ENCODE measurements around the gene CCDC185.

CCDC185 gene

DNA sequence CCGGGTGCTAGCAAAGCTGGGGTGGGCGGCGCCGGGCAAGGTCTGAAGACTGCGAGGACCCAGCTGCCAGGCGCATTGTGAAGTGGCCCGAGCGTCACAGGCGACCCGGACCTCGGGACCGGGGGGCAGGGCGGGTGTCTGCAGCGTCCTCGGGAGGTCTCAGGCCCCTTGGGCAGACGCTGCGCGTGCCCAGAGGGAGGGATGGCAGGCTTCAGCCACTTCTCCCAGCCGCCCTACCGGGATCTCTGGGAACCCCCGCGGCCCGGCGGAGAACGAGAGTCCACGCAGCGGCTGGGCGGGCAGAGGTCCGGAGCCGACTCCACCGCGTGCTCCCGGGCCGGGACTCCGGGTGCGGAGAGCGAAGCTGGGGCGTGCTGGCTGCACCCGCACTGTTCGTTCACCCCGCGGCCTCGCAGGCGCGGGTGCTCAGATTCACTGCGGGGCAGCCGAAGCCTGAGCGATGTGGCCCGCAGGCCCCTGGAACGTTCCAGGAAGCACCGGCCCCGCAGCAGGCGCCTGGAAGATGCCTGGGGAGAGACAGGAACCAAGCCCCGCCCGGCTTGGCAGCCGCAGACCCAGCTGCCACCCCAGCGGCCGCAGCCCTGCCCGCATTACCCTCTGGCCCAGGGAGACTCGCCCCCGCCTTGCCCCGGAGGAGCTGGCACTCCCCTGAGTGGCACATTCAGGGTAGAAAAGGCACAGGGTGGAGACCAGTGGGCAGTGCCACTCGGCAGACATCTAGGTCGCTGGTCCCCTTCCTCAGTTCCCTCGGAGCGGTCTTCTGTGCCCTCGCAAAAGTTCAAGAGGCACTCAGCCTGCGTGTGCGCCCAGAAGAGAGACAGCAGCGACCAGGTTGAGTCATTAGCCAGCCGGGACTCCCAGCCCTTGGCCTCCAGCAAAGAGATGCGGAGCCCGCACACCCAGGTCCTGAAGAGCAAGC lies at the start of gene CCDC185:
Gene CCDC185, plus strand, starts transcription at position 141 of the 940 bp plus-strand sequence. Its CDS starts 61 bp downstream, at position 202.
- Histone ChIP-seq H3K27me3 (ENCODE audit: insufficient read depth, low read length) (no peaks in the 10 kb centered on the region), H3K9me3 (ENCODE audit: low read length) (no peaks in the 10 kb centered on the region), H3K4me3 (ENCODE audit: low read length) (no peak within 1 kb of the TSS), H3K36me3 (ENCODE audit: insufficient read depth, low read length) (no peaks in the 10 kb centered on the region), H3K4me1 (ENCODE audit: insufficient read depth, low read length) (no peaks in the 10 kb centered on the region), H2AFZ (ENCODE audit: low read depth, low read length) (no peak within 1 kb of the TSS)

DNA sequence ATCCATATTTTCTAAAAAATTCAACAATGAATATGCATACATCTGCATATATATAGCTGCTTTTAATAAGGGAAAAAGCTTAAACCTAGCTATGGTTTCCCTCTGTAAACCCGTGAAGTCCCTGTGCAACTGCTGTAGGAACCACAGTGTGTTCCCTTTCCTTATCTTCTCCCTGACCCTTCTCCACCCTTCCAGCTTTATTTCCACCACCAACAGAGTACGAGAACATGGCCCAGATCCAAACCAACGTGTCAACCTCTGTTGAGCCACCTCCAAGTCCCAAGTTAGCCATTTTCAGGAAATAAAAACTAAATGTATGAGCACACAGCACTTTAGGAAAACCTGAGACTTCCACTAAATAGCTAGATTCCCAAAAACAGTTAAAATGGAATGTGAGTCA lies 49.5 kb upstream of the CCDC185 start:
- Histone ChIP-seq H3K27me3 (ENCODE audit: insufficient read depth, low read length) (no peaks in the 10 kb centered on the region), H3K36me3 (ENCODE audit: insufficient read depth, low read length) (no peaks in the 10 kb centered on the region), H3K9me3 (ENCODE audit: low read length) (no peaks in the 10 kb centered on the region), H3K4me1 (ENCODE audit: insufficient read depth, low read length) (peaks cover 5% of the 10 kb centered on the region), H2AFZ (ENCODE audit: low read depth, low read length) (no peak overlapping the region), H3K4me3 (ENCODE audit: low read length) (no peak overlapping the region)

DNA sequence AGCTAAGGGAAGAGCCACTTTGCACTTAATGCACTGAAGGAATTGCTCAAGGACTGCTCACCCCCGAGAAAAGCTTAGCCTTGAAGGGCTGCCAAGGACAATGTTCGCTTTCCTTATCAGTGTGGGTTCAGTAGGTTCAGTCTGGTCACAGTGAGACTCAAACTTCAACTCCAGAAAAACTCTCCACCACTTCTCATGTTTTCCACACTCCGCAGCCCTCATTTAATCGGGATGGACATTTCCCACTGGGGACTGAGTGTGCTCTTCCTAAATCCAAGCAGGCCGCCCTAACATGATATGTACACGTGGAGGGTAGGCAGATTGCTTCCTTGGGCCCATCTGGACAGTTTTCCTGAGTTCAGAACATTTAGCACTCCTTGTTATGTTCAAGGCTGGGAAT lies 48.7 kb upstream of the CCDC185 start:
- H3K4me3 ChIP-seq (ENCODE audit: low read length), result no peak overlapping the region
- no peaks in the 10 kb centered on the region for H3K36me3 ChIP-seq (ENCODE audit: insufficient read depth, low read length)
- H3K9me3 ChIP-seq (ENCODE audit: low read length), result no peaks in the 10 kb centered on the region
- H2AFZ ChIP-seq (ENCODE audit: low read depth, low read length), result no peak overlapping the region
- H3K27me3 ChIP-seq (ENCODE audit: insufficient read depth, low read length), result no peaks in the 10 kb centered on the region
- H3K4me1 ChIP-seq (ENCODE audit: insufficient read depth, low read length), result peaks cover 5% of the 10 kb centered on the region

DNA sequence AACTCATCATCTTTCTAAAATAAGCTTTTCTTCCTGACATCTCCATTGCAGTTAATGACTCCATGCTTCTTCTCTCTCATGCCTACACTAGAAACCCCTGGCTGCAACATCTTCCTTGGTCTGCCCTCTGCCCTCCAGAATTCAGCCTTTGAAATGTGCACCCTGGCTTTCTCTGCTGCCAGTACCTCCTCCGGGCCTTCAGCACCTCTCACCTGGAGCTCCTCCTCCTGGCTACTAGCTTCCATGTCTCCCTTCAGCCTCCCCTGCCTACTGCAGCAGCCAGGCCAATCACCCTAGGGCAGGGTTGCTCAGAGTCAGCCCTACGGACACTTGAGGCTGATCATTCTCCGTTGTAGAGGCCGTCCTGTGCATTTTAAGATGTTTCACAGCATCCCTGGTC lies 47.5 kb upstream of the CCDC185 start:
- H3K9me3 ChIP-seq (ENCODE audit: low read length), result no peaks in the 10 kb centered on the region
- H3K4me1 ChIP-seq (ENCODE audit: insufficient read depth, low read length), result no peaks in the 10 kb centered on the region
- no peaks in the 10 kb centered on the region for H3K27me3 ChIP-seq (ENCODE audit: insufficient read depth, low read length)
- no peak overlapping the region for H2AFZ ChIP-seq (ENCODE audit: low read depth, low read length)
- no peaks in the 10 kb centered on the region for H3K36me3 ChIP-seq (ENCODE audit: insufficient read depth, low read length)
- H3K4me3 ChIP-seq (ENCODE audit: low read length), result no peak overlapping the region

DNA sequence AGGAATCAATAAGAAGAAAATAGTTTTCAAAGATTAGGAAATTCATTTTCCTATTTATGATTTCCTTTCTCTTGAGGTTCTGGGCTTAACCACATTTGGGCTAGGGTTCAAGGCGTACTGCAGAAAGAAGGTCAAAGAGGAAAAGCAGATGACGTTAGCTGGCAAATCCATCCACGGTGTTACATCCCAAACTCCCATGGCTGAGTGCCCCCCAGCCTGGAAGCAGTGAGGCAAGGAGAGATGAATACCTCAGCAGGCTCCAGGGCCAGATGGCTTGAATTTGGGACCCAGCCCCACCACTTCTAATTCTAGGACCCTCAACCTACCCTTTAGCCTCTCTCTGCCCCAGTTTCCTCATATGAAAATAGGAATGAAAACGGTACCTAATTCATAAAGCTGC lies 46.9 kb upstream of the CCDC185 start:
- Histone ChIP-seq H3K4me1 (ENCODE audit: insufficient read depth, low read length) (no peaks in the 10 kb centered on the region), H2AFZ (ENCODE audit: low read depth, low read length) (no peak overlapping the region), H3K9me3 (ENCODE audit: low read length) (no peaks in the 10 kb centered on the region), H3K4me3 (ENCODE audit: low read length) (no peak overlapping the region), H3K27me3 (ENCODE audit: insufficient read depth, low read length) (no peaks in the 10 kb centered on the region), H3K36me3 (ENCODE audit: insufficient read depth, low read length) (no peaks in the 10 kb centered on the region)

DNA sequence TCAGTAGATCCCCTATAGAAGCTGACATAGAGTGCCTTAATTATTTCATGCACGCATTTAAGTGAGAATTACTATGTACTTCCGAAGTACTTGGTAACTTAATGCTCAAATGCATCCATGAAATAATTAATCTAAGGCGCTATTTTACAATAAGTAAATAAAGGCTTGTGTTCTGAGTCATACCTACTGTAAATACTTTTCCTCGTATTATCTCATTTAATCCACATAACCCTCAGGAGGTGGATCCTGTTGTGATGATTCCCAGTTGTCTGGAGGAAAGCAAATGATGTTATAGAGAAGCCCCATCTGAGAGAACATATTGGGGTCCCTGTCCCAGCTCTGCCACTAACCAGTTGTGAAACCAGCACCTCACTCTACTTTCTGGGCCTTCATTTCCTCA lies 45.6 kb upstream of the CCDC185 start:
- no peaks in the 10 kb centered on the region for H3K36me3 ChIP-seq (ENCODE audit: insufficient read depth, low read length)
- H3K27me3 ChIP-seq (ENCODE audit: insufficient read depth, low read length), result no peaks in the 10 kb centered on the region
- no peak overlapping the region for H2AFZ ChIP-seq (ENCODE audit: low read depth, low read length)
- no peak overlapping the region for H3K4me3 ChIP-seq (ENCODE audit: low read length)
- no peaks in the 10 kb centered on the region for H3K4me1 ChIP-seq (ENCODE audit: insufficient read depth, low read length)
- no peaks in the 10 kb centered on the region for H3K9me3 ChIP-seq (ENCODE audit: low read length)

DNA sequence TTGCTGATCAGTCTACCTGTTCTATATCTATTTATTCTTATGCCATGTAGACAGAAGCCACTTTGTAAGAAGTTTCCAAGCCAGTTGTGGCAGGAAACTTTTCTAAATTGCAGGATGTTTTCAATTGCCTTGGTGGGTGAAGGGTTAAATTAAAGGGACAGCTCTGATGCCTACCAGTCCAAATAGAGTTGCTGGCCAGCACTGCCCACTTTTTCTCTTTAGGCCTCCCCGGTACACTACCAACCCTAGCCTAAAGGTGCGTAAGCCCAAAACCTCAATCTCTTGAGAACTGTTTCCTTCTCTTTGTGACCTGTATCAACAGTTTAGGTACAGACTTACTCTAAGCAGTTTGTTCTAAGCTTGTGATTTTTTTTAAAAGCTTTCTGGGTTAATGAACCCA lies 44.8 kb upstream of the CCDC185 start:
- Histone ChIP-seq H3K4me3 (ENCODE audit: low read length) (no peak overlapping the region), H3K27me3 (ENCODE audit: insufficient read depth, low read length) (no peaks in the 10 kb centered on the region), H3K4me1 (ENCODE audit: insufficient read depth, low read length) (no peaks in the 10 kb centered on the region), H3K9me3 (ENCODE audit: low read length) (no peaks in the 10 kb centered on the region), H2AFZ (ENCODE audit: low read depth, low read length) (no peak overlapping the region), H3K36me3 (ENCODE audit: insufficient read depth, low read length) (no peaks in the 10 kb centered on the region)

DNA sequence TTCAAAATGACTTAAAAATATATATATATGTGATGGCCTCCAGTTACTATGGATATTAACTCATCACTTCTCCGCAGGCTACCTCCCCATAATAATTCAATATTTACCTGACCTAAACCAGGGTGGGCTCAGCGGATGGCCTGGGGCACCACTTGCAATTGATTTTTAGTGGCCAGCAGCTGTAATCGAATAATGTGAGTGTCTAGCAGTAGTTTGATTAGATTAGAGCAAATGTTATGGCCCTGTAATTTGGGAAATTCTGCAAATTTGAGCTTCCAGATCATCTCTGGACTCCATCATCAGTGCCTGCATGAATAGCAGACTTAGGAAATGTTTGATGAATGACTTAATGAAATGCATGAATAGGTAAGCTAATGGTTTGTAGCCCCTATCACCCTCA lies 44.0 kb upstream of the CCDC185 start:
- Histone ChIP-seq H3K9me3 (ENCODE audit: low read length) (no peaks in the 10 kb centered on the region), H3K4me3 (ENCODE audit: low read length) (no peak overlapping the region), H3K36me3 (ENCODE audit: insufficient read depth, low read length) (no peaks in the 10 kb centered on the region), H3K4me1 (ENCODE audit: insufficient read depth, low read length) (no peaks in the 10 kb centered on the region), H2AFZ (ENCODE audit: low read depth, low read length) (no peak overlapping the region), H3K27me3 (ENCODE audit: insufficient read depth, low read length) (peaks cover 2% of the 10 kb centered on the region)

DNA sequence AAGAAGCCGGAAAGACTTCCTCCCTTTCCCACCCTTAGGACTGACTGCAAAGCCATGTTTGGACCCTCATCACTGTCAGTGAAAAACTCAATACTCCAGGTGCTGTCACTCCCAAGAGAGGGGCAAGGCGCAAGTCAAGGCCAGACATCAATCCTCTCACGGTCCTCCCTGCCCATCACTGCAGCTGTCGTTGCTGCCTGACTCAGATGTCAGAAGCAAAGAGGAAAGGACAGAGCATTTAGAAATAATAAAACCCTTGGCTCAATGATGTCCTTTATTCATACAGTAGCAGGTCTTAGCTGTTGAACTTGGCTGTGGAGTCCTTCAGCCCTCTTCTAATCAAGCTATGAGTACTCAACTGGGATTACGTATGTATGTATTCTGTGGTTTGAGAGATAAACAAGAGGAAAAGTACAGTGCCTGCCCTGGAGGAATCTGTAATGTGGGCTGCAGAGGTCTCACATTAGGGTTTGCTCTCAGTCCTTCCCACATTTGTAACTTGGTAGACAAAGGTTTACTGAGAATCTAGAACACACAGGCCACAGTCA lies 42.8 kb upstream of the CCDC185 start:
- H3K9me3 ChIP-seq (ENCODE audit: low read length), result no peaks in the 10 kb centered on the region
- H3K27me3 ChIP-seq (ENCODE audit: insufficient read depth, low read length), result peaks cover 2% of the 10 kb centered on the region
- no peak overlapping the region for H2AFZ ChIP-seq (ENCODE audit: low read depth, low read length)
- no peaks in the 10 kb centered on the region for H3K4me1 ChIP-seq (ENCODE audit: insufficient read depth, low read length)
- no peak overlapping the region for H3K4me3 ChIP-seq (ENCODE audit: low read length)
- no peaks in the 10 kb centered on the region for H3K36me3 ChIP-seq (ENCODE audit: insufficient read depth, low read length)

DNA sequence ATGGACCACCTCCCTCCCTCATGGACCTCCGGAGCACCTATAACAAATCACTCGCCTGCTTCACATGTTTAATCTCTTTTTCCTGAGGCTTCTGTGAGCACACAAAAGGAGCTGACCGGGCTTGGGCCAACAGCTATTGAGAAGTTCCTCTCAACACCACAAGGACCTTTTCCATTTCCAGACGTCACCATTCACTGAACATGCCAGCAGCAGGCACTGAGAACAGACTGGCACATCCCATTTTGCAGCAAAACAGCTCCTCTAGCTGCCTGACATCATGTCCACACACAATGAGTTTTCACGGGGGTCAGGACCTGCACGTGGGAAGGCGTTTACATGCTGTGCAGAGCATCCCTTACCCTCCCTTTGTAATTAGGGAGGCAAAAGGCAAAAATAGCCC lies 40.3 kb upstream of the CCDC185 start:
- Histone ChIP-seq H3K9me3 (ENCODE audit: low read length) (no peaks in the 10 kb centered on the region), H3K36me3 (ENCODE audit: insufficient read depth, low read length) (no peaks in the 10 kb centered on the region), H2AFZ (ENCODE audit: low read depth, low read length) (no peak overlapping the region), H3K4me3 (ENCODE audit: low read length) (no peak overlapping the region), H3K4me1 (ENCODE audit: insufficient read depth, low read length) (no peaks in the 10 kb centered on the region), H3K27me3 (ENCODE audit: insufficient read depth, low read length) (peaks cover 6% of the 10 kb centered on the region)

DNA sequence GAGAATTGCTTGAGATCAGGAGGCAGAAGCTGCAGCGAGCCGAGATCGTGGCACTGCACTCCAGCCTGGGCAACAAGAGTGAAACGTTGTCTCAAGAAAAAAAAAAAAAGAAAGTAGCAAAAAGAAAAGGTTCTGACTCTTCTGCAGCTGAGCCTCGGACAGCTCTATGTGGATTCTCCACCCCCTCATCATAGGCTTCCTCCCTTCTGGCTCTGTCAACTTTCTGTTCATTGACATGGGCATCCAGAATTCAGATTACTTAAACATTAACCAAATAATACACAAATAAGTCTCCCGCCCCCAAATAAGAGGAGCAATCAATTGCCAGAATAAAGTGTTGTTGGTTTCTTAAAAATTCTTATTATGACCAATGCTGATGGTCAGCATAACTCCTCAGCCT lies 39.3 kb upstream of the CCDC185 start:
- H3K4me1 ChIP-seq (ENCODE audit: insufficient read depth, low read length), result no peaks in the 10 kb centered on the region
- no peaks in the 10 kb centered on the region for H3K36me3 ChIP-seq (ENCODE audit: insufficient read depth, low read length)
- no peak overlapping the region for H3K4me3 ChIP-seq (ENCODE audit: low read length)
- no peaks in the 10 kb centered on the region for H3K9me3 ChIP-seq (ENCODE audit: low read length)
- H3K27me3 ChIP-seq (ENCODE audit: insufficient read depth, low read length), result peaks cover 13% of the 10 kb centered on the region
- no peak overlapping the region for H2AFZ ChIP-seq (ENCODE audit: low read depth, low read length)

DNA sequence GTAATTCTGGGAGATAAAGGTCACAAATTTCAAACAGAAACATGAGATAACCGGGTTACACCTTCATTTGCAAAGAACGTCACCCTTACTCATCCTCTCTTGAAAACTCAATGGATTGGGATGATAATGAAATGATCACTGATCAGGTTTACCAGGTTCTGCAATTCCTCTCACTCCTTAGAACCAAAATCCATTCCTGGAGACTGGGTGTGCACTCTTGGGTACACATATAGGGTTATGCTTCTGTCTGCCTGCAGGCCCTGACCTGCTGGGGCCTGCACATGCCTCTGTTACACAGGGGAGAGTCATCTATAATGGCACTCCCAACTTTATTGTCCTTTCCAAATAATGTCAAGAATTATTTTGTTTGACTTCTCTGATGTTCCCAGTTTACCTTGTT lies 37.5 kb upstream of the CCDC185 start:
- no peaks in the 10 kb centered on the region for H3K4me1 ChIP-seq (ENCODE audit: insufficient read depth, low read length)
- H2AFZ ChIP-seq (ENCODE audit: low read depth, low read length), result no peak overlapping the region
- no peak overlapping the region for H3K4me3 ChIP-seq (ENCODE audit: low read length)
- H3K27me3 ChIP-seq (ENCODE audit: insufficient read depth, low read length), result peaks cover 26% of the 10 kb centered on the region
- no peaks in the 10 kb centered on the region for H3K9me3 ChIP-seq (ENCODE audit: low read length)
- H3K36me3 ChIP-seq (ENCODE audit: insufficient read depth, low read length), result no peaks in the 10 kb centered on the region

DNA sequence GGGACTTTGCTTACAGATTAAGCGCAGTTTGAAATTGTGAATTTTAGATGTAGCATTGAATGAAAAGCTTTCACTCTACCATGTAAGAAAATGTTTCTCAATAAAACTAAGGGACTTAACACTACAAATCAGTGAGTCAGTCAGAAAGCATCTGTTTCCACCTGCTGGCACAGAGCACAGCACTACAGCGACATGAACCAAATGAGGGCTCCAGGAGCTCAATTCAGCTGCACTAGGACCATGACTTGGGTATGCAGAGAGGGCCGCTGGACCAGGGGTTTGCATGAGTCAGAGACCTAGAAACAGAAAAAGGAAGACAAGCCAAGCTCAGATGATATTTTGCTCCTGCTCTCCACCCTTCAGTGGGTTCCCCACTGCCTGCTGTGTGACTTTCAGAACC lies 34.4 kb upstream of the CCDC185 start:
- H3K27me3 ChIP-seq (ENCODE audit: insufficient read depth, low read length), result peaks cover 40% of the 10 kb centered on the region
- no peaks in the 10 kb centered on the region for H3K36me3 ChIP-seq (ENCODE audit: insufficient read depth, low read length)
- H3K4me3 ChIP-seq (ENCODE audit: low read length), result no peak overlapping the region
- H2AFZ ChIP-seq (ENCODE audit: low read depth, low read length), result no peak overlapping the region
- H3K9me3 ChIP-seq (ENCODE audit: low read length), result no peaks in the 10 kb centered on the region
- H3K4me1 ChIP-seq (ENCODE audit: insufficient read depth, low read length), result peaks cover 8% of the 10 kb centered on the region

Data from neuron (in vitro differentiated cells).